Measurements from ENCODE around the gene CEACAM16.

The CEACAM16 gene

GRCh38 chr19:44758596-44758995, 59.6 kb downstream of the CEACAM16 start:
- H3K4me3 Mint-ChIP-seq, result peak overlapping the region; percentile 86
- H3K9me3 Mint-ChIP-seq, result no peaks in the 10 kb centered on the region
- H3K4me1 Mint-ChIP-seq, result peaks cover 40% of the 10 kb centered on the region
- H3K27ac Mint-ChIP-seq, result no peak overlapping the region
- H3K27me3 Mint-ChIP-seq (ENCODE audit: low read depth, poor library complexity), result peaks cover 69% of the 10 kb centered on the region
- peak; percentile 53 for DNase-seq
- H3K36me3 Mint-ChIP-seq (ENCODE audit: low read depth), result no peaks in the 10 kb centered on the region
- no peak for TF ChIP-seq CTCF (IDR thresholded peaks at IDR 0.05)

GRCh38 chr19:44759083-44759804, 60.3 kb downstream of the CEACAM16 start:
- no peak for TF ChIP-seq CTCF (IDR thresholded peaks at IDR 0.05)
- no peaks in the 10 kb centered on the region for H3K9me3 Mint-ChIP-seq
- no peaks in the 10 kb centered on the region for H3K36me3 Mint-ChIP-seq (ENCODE audit: low read depth)
- H3K27ac Mint-ChIP-seq, result no peak overlapping the region
- no peak overlapping the region for H3K4me3 Mint-ChIP-seq
- no peak for DNase-seq
- H3K27me3 Mint-ChIP-seq (ENCODE audit: low read depth, poor library complexity), result peaks cover 67% of the 10 kb centered on the region
- H3K4me1 Mint-ChIP-seq, result peaks cover 40% of the 10 kb centered on the region
